HL-60 (cell line): Measurements from ENCODE around the gene OSBPL3.

Experiments used
- CTCF ChIP-seq: IDR thresholded peaks from one replicate; pipeline ENCODE4 v1.5.1; 2011; ENCODE audit warnings: low read length, control low read depth, inconsistent platforms; ENCODE audit not compliant: insufficient read depth
- GABPA ChIP-seq: IDR thresholded peaks from 2 replicates; pipeline ENCODE4 v1.6.1; 2012; ENCODE audit warnings: low read depth
- POLR2AphosphoS5 ChIP-seq: IDR thresholded peaks from 2 replicates; pipeline ENCODE4 v1.6.1; 2012; ENCODE audit warnings: low read depth
- SPI1 ChIP-seq: IDR thresholded peaks from 2 replicates; pipeline ENCODE4 v1.6.1; 2012; ENCODE audit warnings: low read depth, mild to moderate bottlenecking, borderline replicate concordance
- TF ChIP-seq, protein P1 (sequence below): IDR thresholded peaks from 2 replicates; pipeline ENCODE4 v1.6.1; 2012; ENCODE audit warnings: low read depth; ENCODE audit not compliant: insufficient replicate concordance

DNA sequence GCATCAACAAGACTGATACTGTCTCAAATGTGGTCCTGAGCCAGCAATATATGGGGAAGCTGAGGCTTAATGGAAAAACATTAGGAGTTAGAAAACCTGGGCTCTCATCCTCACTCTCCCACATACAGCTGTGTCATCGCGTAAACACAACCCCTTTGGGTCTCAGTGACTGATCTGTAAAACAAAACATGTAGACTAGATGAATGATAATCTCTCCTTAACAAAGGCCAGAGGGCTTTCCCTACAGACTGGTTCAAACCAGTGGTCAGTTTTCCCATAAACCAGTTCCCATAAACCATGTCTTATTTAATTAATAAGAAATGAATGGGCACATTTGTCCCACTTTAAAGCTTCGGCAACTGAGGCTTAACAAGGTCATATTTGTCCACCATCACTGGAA lies 48.1 kb downstream of the OSBPL3 start:
- TF ChIP-seq CTCF: no peak
- TF ChIP-seq POLR2AphosphoS5: no peak
- TF ChIP-seq, protein P1, sequence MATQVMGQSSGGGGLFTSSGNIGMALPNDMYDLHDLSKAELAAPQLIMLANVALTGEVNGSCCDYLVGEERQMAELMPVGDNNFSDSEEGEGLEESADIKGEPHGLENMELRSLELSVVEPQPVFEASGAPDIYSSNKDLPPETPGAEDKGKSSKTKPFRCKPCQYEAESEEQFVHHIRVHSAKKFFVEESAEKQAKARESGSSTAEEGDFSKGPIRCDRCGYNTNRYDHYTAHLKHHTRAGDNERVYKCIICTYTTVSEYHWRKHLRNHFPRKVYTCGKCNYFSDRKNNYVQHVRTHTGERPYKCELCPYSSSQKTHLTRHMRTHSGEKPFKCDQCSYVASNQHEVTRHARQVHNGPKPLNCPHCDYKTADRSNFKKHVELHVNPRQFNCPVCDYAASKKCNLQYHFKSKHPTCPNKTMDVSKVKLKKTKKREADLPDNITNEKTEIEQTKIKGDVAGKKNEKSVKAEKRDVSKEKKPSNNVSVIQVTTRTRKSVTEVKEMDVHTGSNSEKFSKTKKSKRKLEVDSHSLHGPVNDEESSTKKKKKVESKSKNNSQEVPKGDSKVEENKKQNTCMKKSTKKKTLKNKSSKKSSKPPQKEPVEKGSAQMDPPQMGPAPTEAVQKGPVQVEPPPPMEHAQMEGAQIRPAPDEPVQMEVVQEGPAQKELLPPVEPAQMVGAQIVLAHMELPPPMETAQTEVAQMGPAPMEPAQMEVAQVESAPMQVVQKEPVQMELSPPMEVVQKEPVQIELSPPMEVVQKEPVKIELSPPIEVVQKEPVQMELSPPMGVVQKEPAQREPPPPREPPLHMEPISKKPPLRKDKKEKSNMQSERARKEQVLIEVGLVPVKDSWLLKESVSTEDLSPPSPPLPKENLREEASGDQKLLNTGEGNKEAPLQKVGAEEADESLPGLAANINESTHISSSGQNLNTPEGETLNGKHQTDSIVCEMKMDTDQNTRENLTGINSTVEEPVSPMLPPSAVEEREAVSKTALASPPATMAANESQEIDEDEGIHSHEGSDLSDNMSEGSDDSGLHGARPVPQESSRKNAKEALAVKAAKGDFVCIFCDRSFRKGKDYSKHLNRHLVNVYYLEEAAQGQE: no peak
- TF ChIP-seq GABPA: no peak
- no peak for TF ChIP-seq SPI1
